Endometrial microvascular endothelial cells (primary cell): ENCODE results near the gene BARX2. TPM values are rescaled to one million over a fixed set of nuclear protein-coding genes. Genes with fewer than 3 reads are reported as not detected.

ENCODE experiments used
- in situ Hi-C: cut with HindIII; loops from 2 replicates; pipeline ENCODE4 v1.10.0; 2017; ENCODE audit warnings: low sequenced_read_pairs, low pct_unique_long_range_greater_than_20kb; ENCODE audit errors: inconsistent ontology term
- total RNA-seq: library from RNA; depleted of rRNA; stranded (reverse); fragments of >200 nt; gene quantifications from one replicate; pipeline ENCODE4 v1.2.3, GENCODE V29; 2015; ENCODE audit errors: inconsistent ontology term

Gene BARX2
- total RNA-seq, 1 donor from 2014 or later, result not detected

DNA sequence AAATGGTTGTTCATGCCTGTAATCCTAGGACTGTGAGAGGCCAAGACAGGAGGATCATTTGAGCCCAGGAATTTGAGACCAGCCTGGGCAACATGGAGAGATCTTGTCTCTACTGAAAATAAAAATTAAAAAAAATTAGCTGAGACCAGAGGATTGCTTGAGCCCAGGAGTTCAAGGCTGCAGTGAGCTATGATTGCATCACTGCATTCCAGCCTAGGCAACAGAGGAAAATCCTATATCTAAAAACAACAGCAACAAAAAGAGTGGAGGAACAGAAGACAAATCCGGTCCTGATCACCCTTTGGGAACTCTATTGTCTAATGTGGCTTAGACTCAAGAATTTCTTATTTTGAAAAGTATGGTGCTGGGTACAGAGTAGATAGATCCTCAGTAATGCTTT, 17.3 kb downstream of the BARX2 start:
- in situ Hi-C loops, result no loop called here

DNA sequence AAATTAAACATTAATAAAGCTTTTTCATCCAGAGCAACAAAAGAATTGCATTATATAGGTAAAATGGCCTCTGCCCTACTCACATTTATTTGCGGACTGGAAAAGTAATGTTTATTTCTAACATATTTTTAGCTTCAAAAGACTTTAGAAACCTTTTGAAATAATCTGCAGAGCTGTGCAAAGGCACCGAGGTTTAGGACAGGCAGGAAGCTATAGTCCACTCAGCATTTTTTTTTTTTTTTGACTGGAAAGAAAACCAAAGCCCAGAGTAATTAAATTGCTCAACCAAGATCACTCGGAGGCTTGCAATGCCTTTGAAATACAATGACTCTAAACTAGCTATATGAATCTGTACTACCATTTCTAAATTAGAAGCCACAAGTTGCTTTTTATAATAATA, 19.1 kb downstream of the BARX2 start:
- in situ Hi-C loops, result no loop called here

DNA sequence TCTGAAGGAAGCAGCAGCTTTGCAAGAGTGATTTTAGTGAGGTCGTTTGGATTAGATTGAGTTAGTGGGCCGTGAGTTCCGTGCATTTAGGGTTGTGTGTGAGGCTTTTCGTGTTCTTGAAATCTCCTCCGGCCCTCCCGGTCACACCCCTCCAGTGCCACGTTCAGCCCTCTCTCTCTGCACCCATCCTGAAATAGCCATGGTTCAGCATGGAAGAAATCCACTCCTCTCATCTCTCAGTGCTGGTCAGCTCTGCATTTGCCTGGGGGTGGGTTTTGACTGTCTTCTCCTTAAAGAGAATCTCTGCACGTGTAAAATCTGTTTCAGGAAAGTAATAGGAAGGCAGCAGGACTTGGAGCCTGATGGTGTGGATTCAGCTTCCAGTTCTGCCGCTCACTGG, 19.8 kb downstream of the BARX2 start:
- in situ Hi-C loops, result no loop called here

DNA sequence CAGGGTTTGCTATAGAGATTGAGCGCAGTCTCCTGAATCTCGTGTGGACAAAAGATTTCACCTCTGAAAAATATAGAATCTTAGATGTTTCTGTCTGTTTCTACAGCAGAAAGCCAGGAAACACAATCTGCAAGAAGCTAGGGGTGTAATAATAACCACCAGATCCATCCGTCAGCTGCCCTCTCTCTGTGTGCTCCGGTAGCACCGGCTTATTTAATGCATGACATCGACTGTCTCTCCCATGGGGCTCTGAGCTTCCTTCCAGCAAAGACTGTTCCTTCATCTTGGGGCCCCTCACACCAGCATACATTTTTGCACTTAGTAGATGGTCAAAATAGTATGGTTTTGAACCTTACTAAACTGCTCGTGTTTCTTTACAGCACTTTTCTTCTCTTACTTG, 20.2 kb downstream of the BARX2 start:
- in situ Hi-C loops, result no loop called here

DNA sequence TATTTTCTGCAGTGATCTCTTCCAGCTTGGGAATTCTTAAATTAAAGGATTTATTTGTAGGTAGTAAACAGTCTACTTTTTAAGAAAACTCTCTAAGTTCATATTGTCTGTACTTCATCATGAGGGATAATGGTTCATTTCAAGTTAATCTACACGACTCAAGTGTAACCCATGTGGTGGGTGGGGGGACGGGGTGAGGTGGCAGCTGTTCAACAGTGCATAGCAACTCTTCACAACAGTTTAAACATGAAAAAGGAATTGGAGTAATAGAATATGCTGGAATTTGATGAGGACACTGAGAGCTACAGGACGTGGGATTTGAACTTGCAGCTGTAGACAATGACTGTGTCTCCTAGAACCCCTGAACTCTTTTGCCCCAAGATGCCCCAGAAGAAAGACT, 20.8 kb downstream of the BARX2 start:
- in situ Hi-C loops, result no loop called here

DNA sequence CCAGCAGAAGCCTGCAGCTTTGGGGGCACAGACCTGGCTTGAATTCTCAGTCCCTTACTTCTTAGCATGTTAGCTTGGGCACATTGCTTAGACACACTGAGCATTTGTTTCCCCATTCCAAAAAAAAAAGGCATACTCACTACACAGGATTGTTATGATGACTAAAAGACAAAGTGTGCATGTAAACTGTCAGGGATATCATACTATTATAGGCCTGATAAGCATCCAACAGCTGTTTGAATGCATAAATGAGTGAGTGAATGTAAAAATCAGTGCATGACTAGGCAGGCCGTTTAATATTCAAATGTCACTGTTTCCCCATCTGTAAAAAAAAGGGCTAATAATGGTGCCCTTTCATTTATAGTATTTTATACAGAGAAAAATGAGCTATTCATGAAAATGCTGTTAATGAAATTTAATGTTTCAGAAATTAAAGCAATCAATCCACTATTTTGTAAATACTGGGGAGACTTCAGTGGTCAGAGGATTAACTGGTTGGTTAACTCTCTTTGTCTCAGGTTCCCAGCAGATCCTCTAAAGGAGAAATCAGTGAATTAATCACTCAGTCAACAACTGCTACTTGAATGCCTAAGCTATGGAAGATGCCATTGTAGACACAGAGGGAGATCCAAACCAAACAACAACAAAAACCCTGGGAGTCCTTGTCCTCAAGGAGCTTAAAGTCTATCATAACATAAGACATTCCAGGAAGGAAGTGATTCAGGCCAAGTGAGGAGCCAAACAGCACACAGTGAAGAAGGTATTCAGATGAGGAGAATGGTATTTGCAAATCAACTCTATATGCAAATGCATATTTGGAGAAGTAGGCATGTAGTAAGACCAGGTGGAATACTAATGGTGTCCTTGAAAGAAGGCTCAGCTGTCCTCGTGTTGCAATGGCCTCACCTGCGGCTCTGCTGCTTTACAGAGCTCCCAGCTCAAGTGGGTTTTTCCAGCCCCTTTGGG, 26.8 kb downstream of the BARX2 start:
- in situ Hi-C loops, result no loop called here

DNA sequence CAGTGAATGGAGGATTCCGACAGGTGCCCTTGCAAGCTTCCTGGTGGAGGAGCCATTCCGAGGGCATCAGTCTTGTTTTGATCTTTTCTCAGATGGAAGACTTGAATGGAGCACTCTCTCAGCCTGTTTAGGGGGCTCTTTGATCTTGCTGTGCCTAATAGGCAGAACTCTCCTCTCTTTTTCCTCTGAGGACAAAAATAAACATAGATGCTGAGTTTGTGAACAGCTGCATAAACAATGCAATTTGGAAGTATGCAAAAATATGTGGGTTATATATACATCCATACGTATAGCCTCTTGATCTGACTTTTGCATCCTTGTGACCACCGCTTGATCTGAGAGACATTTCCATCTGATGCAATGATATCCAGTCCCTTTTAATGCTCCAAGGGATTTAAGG, 29.1 kb downstream of the BARX2 start:
- in situ Hi-C loops, result no loop called here

DNA sequence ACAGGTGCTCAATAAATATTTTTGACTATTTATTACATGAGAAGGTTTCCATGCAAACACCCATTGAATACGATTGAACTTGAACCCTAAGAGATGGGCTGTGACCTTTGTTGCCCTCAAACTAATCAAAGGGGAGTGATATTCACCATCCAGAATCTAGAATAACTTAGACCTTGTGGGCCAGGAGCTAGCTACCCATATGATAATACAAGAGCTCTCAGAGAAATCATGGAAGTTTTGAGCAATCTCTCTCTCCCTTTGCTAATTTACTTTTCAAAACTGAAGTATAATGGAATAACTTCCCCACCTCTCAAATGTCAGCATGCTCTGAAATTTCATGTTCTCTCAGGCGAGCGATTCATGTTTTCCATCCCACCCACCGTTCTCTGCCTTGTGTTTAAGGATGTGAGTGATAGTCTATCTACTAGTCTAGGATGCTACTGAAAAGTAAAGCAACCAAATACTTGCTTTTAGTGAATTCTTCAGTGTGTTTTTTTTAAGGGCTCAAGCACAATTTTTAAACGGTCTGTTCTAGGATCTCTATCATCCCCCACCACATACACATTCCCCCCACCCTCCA, 33.3 kb downstream of the BARX2 start:
- in situ Hi-C loops, result no loop called here

DNA sequence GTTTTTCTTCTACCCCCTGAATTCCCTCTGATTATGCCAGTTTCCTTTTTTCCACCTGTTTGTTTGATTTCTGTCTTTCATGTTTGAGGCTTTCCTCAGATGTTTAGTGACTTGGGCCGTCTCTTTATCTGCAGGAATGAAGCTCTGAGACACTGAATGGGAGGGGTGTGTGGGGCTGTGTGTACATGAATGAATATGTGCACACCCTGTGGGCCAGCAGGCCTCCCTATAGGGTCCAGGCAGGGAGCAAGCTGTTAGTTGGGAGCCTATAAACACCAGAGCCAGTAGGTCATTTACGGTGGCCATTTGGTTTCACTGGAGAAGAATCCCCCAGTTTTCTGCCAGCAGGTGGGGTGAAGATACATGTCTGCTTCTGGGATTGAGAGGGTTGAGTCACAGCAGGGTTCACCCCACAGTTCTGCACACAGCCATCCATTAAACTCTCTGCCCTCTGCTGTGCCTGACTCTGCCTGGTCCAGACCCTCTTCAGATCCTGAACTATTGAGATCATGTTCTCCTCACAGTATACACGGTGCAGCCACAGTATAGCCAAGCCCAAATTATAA, 34.8 kb downstream of the BARX2 start:
- in situ Hi-C loops, result no loop called here

DNA sequence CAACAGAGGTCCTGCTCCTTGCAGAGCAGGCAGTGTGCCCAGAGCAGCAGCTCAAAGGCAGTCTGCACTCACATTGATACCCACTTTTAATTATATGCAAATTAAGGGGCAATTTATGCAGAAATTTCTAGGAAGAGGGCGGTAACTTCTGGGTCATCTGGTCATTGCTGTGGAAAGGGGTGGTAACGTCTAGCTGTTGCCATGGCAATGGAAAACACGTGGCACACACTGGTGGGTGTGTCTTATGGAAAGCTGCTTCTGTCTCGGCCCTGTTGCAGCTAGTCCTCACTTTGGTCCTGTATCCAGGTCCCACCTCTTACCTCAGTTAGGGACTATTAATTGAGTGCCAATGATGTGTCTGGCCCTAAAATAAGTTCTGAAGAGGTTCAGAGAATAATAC, 36.8 kb downstream of the BARX2 start:
- in situ Hi-C loops, result no loop called here

DNA sequence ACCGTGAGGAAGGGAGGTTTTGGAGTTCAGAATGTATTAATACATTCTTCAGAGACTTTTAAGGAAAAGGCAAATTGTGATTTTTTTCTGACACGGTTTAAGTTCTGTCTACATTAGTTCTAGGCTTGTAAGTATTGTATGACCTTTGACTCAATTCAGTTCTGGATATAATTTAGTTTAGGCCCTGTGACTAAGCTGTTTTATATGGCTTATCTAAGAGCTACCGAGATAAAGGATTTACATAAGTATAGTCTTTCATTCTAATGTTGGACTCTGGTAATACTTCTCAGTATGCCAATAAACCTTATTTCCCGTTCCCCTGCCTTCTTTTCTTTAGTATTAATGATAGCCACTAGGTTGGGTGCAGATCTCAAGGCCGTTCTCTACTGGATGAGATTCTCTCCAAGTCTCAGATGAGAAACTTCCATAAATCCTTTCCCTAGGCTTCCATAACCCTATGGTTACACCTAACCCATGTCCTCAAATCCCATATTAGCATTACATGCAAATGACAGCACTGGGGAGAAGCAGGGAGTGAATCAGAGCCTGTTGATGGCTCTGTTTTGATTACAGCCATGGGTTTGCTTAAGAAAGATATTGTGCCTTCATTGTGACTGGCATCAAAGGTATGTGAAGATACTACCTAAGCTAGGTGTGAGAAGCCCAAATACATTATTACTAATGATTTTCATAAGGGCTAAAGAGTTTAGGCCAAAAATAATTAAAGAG, 38.7 kb downstream of the BARX2 start:
- in situ Hi-C loops, result no loop called here

DNA sequence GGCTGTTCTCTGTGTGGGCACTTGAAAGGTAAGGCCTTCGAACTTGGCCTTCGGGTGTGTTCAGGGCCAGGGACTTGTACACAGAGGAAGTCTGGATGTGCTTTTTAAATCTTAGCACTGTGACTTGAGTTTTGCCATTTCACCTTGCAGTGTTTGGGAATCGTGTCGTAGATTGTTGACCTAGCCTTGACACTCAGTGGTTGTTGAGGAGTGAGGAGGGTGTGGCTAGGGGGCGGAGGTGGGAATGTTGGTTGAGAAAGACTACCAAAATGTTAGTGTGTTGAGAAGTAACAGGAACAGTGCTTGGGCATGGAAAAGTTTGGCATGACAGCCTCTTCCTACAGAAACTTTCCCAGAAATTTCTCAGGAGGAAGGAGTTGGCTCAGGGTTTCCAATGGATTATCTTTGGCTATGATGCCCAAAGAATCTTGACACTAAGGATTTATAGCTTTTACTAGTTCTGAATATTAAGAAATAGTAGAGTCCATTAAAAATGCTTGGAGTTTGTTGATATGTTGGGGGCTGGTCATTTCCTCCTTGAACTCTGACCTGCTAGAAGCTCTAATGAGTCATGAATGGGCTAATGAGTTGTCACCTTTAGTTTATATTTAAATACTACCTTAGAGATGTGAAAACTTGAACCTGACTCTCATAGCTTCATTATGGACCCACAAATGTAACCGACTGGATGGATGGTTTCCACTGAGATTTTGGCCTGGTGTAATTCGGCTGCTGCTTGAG, 40.6 kb downstream of the BARX2 start:
- in situ Hi-C loops, result no loop called here

DNA sequence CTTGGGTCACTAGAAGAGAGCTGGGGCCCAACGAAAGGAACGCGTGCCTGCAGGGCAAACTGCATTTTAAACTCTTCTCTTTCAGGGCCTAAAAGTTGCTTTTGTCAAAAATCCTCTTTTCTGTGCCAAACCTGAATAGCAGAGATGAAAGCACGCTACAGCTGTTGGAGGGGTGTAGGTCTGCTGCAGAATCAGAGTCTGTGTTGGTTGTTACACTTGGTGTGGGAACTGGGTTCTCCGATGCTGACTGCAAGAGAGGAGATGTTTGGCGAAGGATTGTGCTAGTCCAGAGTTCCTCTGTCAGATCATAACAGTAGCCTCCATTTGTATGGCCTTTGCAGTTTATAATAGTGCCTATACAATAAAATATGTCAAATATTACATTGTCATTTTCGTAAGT, 41.8 kb downstream of the BARX2 start:
- in situ Hi-C loops, result no loop called here

DNA sequence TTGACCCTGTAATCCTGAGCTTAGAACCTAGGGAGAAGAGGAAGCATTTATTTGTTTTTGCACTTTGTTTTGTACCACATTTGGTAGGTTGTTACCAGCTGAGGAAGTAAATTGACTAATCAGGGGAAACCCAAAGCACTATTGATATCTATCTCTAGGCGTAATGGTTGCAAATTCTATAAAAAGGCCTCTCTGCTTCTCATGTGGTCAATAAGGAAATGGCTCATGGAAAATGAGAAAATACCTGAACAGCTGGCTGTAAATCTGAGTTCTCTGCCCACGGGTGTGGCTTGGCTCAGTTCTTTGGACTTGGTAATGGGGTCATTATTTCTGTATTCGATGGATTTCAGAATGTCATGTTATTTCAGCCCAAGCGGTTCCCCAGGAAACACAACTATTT, 42.4 kb downstream of the BARX2 start:
- in situ Hi-C loops, result no loop called here

DNA sequence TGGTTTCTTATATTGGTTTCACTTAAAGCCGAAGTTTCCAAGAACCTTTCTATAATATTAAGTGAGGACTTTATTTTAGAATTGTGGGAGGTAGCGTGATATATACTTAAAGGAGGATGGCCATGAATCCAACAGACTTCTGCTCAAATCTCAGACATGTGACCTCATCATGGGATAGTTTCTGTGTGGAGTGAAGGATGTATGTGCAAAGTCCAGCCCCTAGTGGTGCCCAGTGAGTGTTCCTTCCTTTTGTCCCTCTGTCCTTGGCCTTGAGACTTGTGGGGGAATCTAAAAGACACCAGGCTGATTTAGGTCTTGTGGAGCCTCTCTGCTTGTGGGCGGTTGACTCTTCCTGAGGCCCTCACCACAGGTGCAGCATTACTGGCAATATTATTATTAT, 43.7 kb downstream of the BARX2 start:
- in situ Hi-C loops, result no loop called here

DNA sequence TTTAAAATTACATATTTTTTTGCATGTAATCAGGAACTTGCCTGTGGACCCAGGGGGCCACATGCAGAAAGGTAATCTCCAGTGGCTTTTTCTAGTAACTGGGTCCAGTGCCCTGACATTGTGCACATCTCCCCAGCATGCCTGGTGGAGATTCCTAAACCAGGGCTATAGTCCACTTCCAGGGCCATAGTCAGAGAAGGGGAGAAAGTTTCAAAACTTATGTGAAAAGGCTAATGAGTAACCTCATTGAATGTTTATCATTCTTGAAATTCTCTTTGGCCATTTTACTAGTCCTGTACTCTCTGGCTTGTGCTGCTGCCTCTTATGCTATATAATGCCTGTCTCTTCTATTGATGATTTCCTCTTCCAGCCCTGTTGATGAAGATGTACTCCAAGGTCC, 47.8 kb downstream of the BARX2 start:
- in situ Hi-C loops, result no loop called here

DNA sequence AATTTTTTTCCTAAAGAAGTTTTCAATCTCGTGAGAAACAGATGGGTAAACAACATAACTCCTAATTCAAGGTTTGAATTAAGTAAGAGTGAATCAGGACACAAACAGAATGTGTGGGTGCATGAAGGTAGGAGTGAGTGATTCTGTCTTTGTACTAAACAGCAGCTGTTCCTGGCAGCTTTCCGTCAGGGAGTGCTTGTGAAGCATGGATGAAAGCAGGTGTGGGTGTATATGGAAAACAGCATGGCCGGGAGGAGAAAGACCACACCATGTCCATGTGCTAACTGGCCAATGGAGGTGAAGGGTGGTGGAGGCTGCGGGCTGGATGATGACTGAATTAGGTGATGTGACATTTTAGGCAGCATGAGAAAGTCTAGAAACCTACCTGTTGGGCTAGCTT, 49.6 kb downstream of the BARX2 start:
- in situ Hi-C loops, result no loop called here

DNA sequence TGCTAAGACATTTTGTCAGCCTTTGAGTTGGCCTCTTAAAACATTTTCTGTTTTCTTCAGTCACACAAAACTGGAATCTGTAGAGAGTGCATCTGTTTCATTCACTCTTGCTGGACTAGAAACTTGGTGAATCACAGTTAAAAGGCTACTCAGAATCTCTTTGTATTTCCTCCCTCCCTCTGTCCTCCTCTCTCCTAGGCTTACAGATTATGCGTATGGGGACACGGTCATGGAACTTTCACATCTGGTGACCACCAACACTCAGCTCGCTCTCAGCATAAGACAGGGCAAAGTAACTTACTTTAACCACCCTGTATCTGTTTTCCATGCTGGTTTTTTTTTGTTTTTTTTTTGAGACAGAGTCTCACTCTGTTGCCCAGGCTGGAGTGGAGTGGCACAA, 50.4 kb downstream of the BARX2 start:
- in situ Hi-C loops, result no loop called here

DNA sequence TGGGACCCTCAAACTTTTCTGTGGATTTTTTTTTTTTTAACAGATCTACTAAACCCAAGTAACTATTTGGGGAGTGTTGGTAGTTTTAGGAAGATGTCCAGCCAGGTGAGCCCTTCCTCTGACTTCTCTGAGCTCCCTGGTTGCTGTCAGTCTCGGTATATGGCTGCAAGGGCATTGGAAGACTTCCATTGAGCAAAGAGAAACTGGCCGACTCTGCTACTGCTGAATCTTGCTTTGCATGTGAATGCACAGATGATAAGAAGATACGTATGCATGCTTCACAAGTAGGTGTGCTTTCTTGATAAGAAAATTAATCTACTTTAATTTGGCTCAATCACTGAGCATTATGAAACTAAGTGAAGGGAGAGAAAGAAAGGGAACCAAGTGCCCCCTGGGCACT, 51.1 kb downstream of the BARX2 start:
- in situ Hi-C loops, result no loop called here
